GM18505 (cell line): ENCODE data around the gene ARHGEF10L.

Source experiments
- ATAC-seq: cut with Tn5 transposase; IDR thresholded peaks from one replicate; pipeline ENCODE4 v1.9.1; 2021; ENCODE audit not compliant: unreplicated experiment
- POLR2A ChIP-seq: IDR thresholded peaks from 4 replicates; pipeline ENCODE4 v1.6.1; 2011; ENCODE audit warnings: borderline replicate concordance; ENCODE audit not compliant: insufficient read depth, insufficient read length; ENCODE audit errors: extremely low read depth

Gene ARHGEF10L

DNA sequence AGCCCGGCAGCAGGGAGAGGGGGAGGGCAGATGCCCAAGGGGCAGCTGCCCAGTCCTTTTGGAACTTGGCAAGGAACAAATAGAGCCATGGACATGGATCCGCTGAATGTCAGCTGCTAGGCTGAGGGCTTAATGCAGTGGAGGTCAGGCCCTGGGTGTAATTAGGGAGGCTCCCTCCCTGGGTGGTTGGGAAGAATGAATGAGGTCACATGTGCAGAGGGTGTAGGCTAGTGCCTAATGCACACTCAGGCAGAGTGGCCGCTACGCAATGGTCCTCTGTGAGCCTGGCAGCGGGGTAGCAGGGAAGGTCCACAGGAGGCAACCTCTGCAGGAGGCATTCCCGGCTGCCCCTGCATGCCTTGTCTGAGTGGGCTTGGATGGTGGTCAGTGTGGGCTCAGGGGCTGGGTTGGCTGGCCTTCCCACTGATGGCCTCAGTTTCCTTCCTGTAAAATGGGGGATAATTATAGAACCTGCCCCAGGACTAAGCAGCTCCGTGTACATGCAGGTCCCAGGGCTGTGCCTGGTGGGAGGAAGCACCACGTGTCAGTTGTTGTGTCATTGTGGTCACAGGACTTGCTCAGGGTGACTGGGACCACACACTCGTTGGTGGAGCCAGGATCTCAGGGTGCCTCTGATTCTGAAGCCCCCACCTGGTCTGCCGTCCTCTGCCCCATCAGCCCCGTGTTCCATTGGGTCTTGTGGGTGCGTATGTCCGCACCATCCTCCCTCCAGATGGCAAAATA lies 134.0 kb downstream of the ARHGEF10L start:
- ATAC-seq: no peak
- no peak for TF ChIP-seq POLR2A

DNA sequence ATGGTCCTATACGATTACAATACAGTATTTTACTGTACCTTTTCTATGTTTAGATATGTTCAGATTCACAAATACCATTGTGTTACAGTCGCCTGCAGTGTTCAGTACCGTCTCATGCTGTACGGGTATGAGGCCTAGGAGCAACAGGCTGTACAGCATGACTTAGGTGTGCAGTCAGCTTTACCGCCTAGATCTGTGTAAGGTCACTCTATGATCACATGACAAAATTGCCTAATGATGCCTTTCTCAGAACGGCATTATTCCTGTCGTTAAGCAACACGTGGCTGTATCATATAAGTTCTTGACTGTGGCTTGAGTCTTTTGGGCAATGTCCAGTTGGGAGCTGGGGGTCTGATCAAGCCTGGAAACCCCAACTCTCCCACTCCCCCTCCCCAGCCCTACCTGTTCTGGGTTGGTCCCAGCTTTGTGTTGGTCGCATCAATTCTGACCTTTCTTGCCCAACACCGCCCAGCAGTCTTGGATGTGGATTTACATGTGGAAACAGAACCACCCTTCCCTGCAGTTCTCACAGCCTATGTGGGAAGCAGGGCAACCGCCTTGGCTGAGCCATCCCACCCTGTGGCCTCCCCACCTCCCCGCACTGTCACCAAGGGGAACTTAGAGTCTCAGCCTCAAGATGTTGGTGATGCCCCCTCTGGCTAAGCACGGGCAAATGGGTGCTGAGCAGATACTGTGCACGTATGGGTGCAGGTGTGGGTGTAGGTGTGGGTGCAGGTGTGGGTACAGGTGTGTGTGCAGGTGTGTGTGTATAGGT lies 135.4 kb downstream of the ARHGEF10L start:
- no peak for TF ChIP-seq POLR2A
- no peak for ATAC-seq

DNA sequence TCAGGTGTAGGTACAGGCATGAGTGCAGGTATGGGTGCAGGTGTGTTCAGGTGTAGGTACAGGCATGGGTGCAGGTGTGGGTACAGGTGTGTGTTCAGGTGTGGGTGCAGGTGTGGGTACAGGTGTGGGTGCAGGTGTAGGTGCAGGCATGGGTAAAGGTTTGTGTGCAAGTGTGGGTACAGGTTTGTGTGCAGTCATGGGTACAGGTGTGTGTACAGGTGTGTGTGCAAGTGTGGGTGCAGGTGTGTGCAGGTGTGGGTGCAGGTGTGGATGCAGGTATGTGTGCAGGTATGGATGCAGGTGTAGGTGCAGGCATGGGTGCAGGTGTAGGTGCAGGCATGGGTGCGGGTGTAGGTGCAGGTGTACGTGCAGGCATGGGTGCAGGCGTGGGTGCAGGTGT lies 136.2 kb downstream of the ARHGEF10L start:
- no peak for ATAC-seq
- no peak for TF ChIP-seq POLR2A

DNA sequence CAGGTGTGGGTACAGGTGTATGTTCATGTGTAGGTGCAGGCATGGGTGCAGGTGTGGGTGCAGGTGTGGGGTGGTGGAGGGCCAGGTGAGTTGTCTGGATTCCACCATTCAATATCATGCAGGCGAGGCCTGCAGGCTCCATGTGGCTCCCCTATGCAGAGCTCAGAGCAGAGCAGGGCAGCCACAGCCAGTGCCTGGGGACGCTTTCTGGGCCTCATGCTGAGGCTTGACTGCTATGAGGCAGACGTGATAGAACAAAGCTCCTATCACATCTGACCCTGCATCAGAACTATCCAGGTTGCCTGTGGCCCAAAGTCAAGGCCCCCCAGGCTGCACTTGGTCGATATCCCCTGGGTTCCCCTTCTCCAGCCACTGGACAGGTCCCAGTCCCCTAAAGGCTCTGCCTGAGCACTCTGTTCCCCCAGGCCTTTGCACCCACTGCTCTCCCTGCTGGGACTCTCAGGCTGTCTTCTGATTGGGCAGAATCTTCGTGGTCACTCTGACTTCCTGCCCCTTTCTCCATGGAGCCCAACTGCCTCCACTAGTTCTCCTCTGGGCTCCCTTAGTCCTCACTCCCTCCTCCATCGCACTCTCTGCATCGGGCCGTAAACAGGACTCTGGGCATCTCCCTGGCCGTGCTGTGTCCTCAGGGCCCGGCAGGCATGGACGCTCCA lies 137.0 kb downstream of the ARHGEF10L start:
- no peak for TF ChIP-seq POLR2A
- ATAC-seq: no peak

DNA sequence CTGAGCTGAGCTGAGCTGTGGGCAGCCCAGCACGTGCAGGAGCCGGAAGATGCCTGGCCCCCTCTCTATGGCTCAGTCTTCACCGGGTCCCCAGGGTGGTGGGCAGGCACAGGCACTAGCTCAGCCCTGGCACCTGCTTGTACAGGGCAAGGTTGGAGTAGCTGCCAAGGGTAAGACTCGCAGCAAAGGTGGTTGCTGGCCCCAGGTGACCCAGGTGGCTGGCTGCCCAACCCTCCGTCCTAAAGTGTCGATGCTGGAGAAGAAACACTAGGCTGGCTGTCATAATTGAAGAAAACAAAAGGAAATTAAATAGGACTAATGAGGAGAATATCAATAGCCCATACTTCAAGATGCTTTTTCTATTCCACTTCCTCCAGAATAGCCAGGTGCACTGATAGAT lies 138.5 kb downstream of the ARHGEF10L start:
- no peak for ATAC-seq
- TF ChIP-seq POLR2A: no peak

DNA sequence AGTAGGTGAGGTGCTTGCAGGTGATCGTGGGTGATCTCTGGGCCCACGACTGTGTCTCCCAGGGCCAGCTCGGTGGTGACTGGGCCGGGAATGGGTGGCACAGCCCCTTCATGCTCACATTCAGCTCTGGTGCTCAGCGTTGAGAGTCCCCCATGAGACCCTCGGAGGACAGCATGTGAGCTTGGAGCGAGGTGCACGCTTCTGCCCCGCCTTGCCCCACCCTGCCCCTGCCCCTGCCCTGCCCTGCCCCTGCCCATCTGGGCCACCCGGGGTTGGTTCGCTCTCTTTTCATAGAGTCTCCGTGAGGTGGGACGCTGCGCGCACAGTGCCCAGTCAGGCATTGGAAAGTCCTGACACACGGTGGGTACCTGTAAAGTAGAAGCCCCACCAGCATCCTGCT lies 140.4 kb downstream of the ARHGEF10L start:
- ATAC-seq: no peak
- TF ChIP-seq POLR2A: no peak

DNA sequence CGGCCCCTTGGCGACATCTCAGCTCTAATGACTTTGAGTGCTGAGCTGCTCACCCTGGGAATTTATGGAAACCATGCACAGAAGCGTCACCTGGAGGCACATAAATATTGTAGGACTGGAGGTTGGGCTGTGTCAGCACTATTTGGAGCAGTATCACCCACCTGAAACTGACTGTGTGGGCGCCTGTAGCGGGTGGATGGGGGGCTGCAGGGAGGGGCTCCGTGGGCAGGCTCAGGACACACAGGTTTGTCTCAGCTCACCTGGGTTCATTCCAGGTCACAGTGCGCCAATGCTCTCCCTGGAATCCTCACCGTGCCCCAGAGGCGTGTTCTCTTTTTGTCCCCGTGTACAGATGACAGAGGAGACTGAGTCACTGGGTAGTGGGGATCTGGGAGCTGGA lies 140.8 kb downstream of the ARHGEF10L start:
- ATAC-seq: no peak
- no peak for TF ChIP-seq POLR2A

DNA sequence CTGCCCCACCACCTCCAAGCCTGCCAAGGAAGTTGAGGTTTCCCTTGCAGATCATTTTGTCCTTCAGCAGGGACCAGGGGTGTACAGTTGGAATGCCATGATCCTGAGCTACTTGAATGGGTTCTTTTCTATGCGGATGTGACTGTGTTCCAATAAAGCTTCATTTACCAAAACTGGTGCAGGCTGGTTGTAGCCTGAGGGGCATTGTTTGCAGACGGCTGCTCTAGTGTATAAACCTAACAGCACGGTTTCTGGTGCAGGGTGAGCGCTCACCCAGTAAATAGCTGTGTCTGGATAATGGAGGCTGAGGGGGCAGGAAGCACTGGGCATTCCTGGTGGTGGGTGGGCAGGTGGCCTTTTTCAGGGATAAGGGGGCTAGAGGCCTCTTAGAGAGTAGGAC lies 142.9 kb downstream of the ARHGEF10L start:
- no peak for TF ChIP-seq POLR2A
- ATAC-seq: no peak

DNA sequence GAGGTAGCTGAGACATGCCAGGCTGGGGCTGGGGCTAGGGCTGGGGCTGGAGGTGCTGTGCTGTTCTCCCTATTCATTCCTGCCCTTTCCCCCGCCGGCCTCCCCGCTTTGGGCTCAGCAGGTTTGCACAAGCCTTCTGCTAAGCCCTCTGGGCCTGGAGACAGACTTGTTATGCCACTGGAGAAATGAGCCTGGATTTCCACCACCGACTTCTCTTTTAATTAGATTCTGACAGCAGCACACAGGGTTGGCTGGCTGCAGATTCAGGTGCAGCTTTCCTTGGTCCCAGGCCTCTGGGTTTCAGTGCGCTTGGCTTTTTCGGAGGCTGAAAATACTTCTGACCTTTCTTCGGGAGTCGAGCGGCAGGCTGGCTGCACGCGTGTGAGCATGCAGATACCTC lies 144.1 kb downstream of the ARHGEF10L start:
- TF ChIP-seq POLR2A: no peak
- ATAC-seq: no peak

DNA sequence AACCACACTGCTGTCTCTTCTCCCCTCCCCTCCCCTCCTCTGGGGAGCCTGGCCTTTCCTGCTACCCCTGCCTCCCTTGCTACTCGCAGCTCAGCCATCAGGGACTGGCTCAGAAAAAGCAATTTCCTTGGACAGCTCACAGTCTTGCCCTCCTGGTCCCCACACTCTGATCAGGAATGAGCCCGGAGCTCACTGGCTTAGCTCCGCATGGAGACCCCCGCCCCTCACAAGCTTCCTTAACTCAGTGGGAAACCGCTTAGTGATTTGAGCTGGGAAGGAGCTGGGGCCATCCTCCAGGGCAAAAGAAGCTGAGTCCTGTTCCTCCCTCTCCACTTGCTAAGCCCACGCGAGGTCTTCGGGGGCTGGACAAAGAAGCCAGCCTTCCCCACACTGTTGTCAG lies 145.3 kb downstream of the ARHGEF10L start:
- ATAC-seq: no peak
- no peak for TF ChIP-seq POLR2A

DNA sequence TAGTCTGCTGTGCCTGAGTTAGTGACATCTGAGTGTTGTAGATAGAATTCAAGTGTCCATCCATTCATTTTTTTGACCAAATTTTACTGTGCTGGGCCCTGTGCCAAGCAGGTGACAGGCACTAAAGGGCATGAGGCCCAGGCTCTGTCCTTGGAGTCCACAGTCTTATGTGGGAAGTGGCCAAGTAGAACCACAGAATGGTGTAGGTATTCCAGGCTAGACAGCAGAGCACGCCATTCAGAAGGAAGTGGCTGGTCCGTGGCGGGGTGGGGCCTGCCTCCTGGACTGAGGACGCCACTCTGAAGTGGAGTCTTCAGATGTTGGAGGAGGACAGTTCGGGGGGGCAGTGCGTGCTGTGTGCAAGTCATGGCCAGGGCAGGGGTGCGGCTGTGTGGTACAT lies 146.8 kb downstream of the ARHGEF10L start:
- TF ChIP-seq POLR2A: no peak
- ATAC-seq: no peak

DNA sequence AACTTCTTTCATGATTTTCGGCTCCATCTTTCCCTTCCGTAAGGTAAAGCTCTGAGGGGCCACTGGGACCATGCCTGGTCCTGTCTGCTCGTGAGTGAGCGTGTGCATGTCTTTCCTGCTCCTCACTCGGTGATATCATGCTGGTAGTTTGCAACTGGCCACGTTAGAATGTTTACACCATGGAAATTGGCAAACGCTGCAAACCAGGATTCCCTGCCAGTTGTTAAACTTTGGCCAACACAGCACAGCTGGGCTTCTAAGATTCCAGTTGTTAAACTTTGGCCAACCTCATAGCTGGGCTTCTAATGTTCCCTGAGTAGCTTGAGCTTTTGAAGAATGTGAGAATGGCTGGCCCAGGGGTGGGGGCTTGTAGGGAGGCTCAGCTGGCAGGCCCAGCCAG lies 147.6 kb downstream of the ARHGEF10L start:
- no peak for ATAC-seq
- TF ChIP-seq POLR2A: no peak

DNA sequence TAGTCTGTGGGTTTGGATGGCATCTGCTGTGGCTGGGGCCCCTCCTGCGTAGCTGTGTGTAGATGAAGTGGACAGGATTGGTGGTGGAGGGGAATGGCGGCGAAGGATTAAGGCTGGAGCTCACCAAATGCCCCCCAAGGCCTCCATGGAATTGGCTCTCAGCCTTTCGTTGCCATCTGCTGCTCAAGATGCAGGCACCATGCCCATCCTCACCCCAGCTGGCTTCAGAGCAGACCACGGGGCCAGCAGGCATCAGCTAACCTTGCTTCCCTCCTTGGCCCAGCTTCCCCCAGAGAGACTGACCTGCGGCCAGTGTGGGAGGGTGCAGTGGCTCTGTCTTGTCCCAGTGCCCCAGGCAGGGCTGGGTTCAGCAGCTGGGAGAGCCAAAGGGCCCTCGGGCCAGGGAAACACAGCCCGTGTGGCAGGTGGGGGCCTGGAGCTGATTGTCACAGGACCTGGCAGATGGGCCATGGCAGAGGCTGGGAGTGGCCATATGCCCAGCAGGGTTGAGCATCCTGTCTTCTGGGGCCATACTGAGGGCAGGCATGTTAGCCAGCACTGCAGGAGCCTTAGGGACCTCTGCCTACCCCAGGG lies 148.8 kb downstream of the ARHGEF10L start:
- TF ChIP-seq POLR2A: no peak
- no peak for ATAC-seq
